HG03025 (cell line): Measurements from ENCODE around the gene PKNOX1.
"Not testable (repeated sequence)": the region's sequence is repeated elsewhere in the genome, so short reads cannot be mapped to it uniquely, and the experiment has no call there.

Source experiments
- ATAC-seq: cut with Tn5 transposase; IDR thresholded peaks from one replicate; pipeline ENCODE4 v1.9.1; 2021; ENCODE audit warnings: mild to moderate bottlenecking, moderate library complexity; ENCODE audit not compliant: unreplicated experiment, low FRiP score

Gene PKNOX1

GRCh38 chr21:42973991-42974831, at the start of gene PKNOX1:
TSS of gene PKNOX1 (plus strand) at chr21:42974562. CDS start at chr21:43004382, 29,820 bp downstream.
- peak; percentile 82 for ATAC-seq

GRCh38 chr21:42925114-42925926, 49.0 kb upstream of the PKNOX1 start, which contains the start of gene ERVH48-1:
TSS of gene ERVH48-1 (minus strand) at chr21:42925630. CDS start at chr21:42919006, 6,624 bp downstream.
- ATAC-seq, result no peak

GRCh38 chr21:42927474-42928200, 46.7 kb upstream of the PKNOX1 start:
- not testable (repeated sequence) for ATAC-seq

GRCh38 chr21:42929969-42930368, 44.4 kb upstream of the PKNOX1 start:
- ATAC-seq, result no peak

GRCh38 chr21:42931560-42932235, 42.7 kb upstream of the PKNOX1 start:
- ATAC-seq, result no peak

GRCh38 chr21:42932378-42933136, 41.8 kb upstream of the PKNOX1 start:
- not testable (repeated sequence) for ATAC-seq

- not testable (repeated sequence) for ATAC-seq
These were observed 41.0 kb upstream of the PKNOX1 start for GRCh38 chr21:42933137-42933970.

- ATAC-seq, result not testable (repeated sequence)
These were observed 40.4 kb upstream of the PKNOX1 start for GRCh38 chr21:42933973-42934372.

GRCh38 chr21:42936360-42936759, 38.0 kb upstream of the PKNOX1 start:
- not testable (repeated sequence) for ATAC-seq

- not testable (repeated sequence) for ATAC-seq
These were observed 37.1 kb upstream of the PKNOX1 start for GRCh38 chr21:42937034-42937940.

GRCh38 chr21:42937960-42938605, 36.3 kb upstream of the PKNOX1 start:
- ATAC-seq, result no peak

- ATAC-seq, result not testable (repeated sequence)
These were observed 35.8 kb upstream of the PKNOX1 start for GRCh38 chr21:42938606-42938995.

GRCh38 chr21:42939582-42940413, 34.6 kb upstream of the PKNOX1 start:
- ATAC-seq, result no peak

- no peak for ATAC-seq
These were observed 32.7 kb upstream of the PKNOX1 start for GRCh38 chr21:42941696-42942085.

- ATAC-seq, result no peak
These were observed 32.1 kb upstream of the PKNOX1 start for GRCh38 chr21:42942244-42942643.
